ENCODE measurements around the gene FAM161A.
A peak's percentile ranks its signal among the peaks of the same experiment; 100 is the strongest.

The FAM161A gene

GRCh38 chr2:61854564-61855317, 881 bp upstream of the FAM161A start (continued):
- TF ChIP-seq FEZF1 (tag by site-specific recombination; IDR thresholded peaks at IDR 0.05) (no peak), SALL2 (tag by site-specific recombination; IDR thresholded peaks at IDR 0.05; ENCODE audit: borderline replicate concordance) (no peak), ZNF391 (tag by site-specific recombination; IDR thresholded peaks at IDR 0.05; ENCODE audit: borderline replicate concordance, low read depth) (peak; percentile 69; the same call in 1 of the 2 replicates), ZNF132 (tag by site-specific recombination; IDR thresholded peaks at IDR 0.05; ENCODE audit: borderline replicate concordance) (no peak), ZNF146 (tag by site-specific recombination; IDR thresholded peaks at IDR 0.05) (no peak), BCL11B (tag by site-specific recombination; IDR thresholded peaks at IDR 0.05; ENCODE audit: low read depth) (no peak), ZNF433 (tag by site-specific recombination; IDR thresholded peaks at IDR 0.05; ENCODE audit: low read depth) (no peak), ZNF169 (tag by site-specific recombination; IDR thresholded peaks at IDR 0.05) (no peak), ZNF157 (tag by site-specific recombination; IDR thresholded peaks at IDR 0.05) (no peak), ZBTB7A (tag by site-specific recombination; IDR thresholded peaks at IDR 0.05; ENCODE audit: low read depth) (0 out of 2 replicates have a peak, but pooled peaks have one; percentile 25), ZNF398 (tag by site-specific recombination; IDR thresholded peaks at IDR 0.05) (peak; percentile 95), CTCF (tag by site-specific recombination; IDR thresholded peaks at IDR 0.05) (peak; percentile 76), KLF8 (tag by site-specific recombination; IDR thresholded peaks at IDR 0.05) (peak; percentile 41; the same call in 1 of the 2 replicates), ZNF302 (tag by site-specific recombination; IDR thresholded peaks at IDR 0.05; ENCODE audit: low read depth) (no peak), ZFHX2 (tag by site-specific recombination; conservative IDR thresholded peaks at IDR 0.05) (0 out of 2 replicates have a peak, but pooled peaks have one; percentile 26), ZNF280C (tag by site-specific recombination; IDR thresholded peaks at IDR 0.05) (no peak), ZSCAN5A (tag by site-specific recombination; IDR thresholded peaks at IDR 0.05) (no peak), ZNF426 (tag by site-specific recombination; IDR thresholded peaks at IDR 0.05) (no peak), PRDM6 (tag by site-specific recombination; IDR thresholded peaks at IDR 0.05) (no peak), ZNF16 (tag by site-specific recombination; IDR thresholded peaks at IDR 0.05; ENCODE audit: low read depth) (no peak), TSHZ1 (tag by site-specific recombination; IDR thresholded peaks at IDR 0.05; ENCODE audit: borderline replicate concordance) (no peak), ZBTB44 (tag by site-specific recombination; IDR thresholded peaks at IDR 0.05) (no peak), SP3 (tag by site-specific recombination; IDR thresholded peaks at IDR 0.05) (peak; percentile 43; the same call in 1 of the 2 replicates), ZNF610 (tag by site-specific recombination; IDR thresholded peaks at IDR 0.05; ENCODE audit: borderline replicate concordance) (no peak)

Measured in HEK293 (cell line).